HepG2 (cell line): ENCODE measurements around the gene KIF1C. TPM values are rescaled to one million over a fixed set of nuclear protein-coding genes. Genes with fewer than 3 reads are reported as not detected.
A peak's percentile ranks its signal among the peaks of the same experiment; 100 is the strongest.

Source experiments
- CEBPG ChIP-seq: IDR thresholded peaks from 2 replicates; pipeline ENCODE4 v1.6.1; 2016
- CHD2 ChIP-seq: IDR thresholded peaks from 2 replicates; pipeline ENCODE4 v1.6.1; 2011; ENCODE audit warnings: low read depth, low read length, improper control_type of control experiment
- ELF4 ChIP-seq: sonication (generic); formaldehyde crosslinking; IDR thresholded peaks from 2 replicates; pipeline ENCODE4 v1.5.0; 2020; ENCODE audit warnings: missing genetic modification reagents, mild to moderate bottlenecking, moderate library complexity, borderline replicate concordance
- MAFK ChIP-seq, 2 experiments: IDR thresholded peaks in 1 of 2; conservative IDR thresholded peaks in 1 of 2; 2 replicates each; pipeline ENCODE4 v1.6.1; 2011; ENCODE audit warnings: improper control_type of control experiment in 2 of 2, low read length in 2 of 2
- MEF2D ChIP-seq: sonication (generic); formaldehyde crosslinking; IDR thresholded peaks from 2 replicates; pipeline ENCODE4 v1.5.1; 2020; ENCODE audit warnings: mild to moderate bottlenecking, missing genetic modification reagents
- MIXL1 ChIP-seq: IDR thresholded peaks from 2 replicates; pipeline ENCODE4 v1.6.1; 2016
- PAX8 ChIP-seq: sonication (generic); formaldehyde crosslinking; IDR thresholded peaks from 2 replicates; pipeline ENCODE4 v1.8.0; 2022; ENCODE audit warnings: mild to moderate bottlenecking, missing genetic modification reagents, borderline replicate concordance
- REL ChIP-seq: sonication (generic); formaldehyde crosslinking; conservative IDR thresholded peaks from 2 replicates; pipeline ENCODE4 v1.8.0; 2022; ENCODE audit warnings: mild to moderate bottlenecking, missing genetic modification reagents, moderate library complexity
- TFAP4 ChIP-seq: sonication (generic); IDR thresholded peaks from 2 replicates; pipeline ENCODE4 v1.6.1; 2016; ENCODE audit warnings: low read depth, borderline replicate concordance
- ZKSCAN5 ChIP-seq: sonication (generic); formaldehyde crosslinking; IDR thresholded peaks from 2 replicates; pipeline ENCODE4 v1.5.1; 2020; ENCODE audit warnings: mild to moderate bottlenecking, missing genetic modification reagents
- ZNF232 ChIP-seq: sonication (generic); formaldehyde crosslinking; IDR thresholded peaks from 2 replicates; pipeline ENCODE4 v1.4.0; 2020; ENCODE audit warnings: missing genetic modification reagents, borderline replicate concordance
- ZNF460 ChIP-seq: sonication (generic); formaldehyde crosslinking; IDR thresholded peaks from 2 replicates; pipeline ENCODE4 v1.5.1; 2020; ENCODE audit warnings: missing genetic modification reagents, mild to moderate bottlenecking, borderline replicate concordance
- ZNF572 ChIP-seq: sonication (generic); formaldehyde crosslinking; IDR thresholded peaks from 2 replicates; pipeline ENCODE4 v1.5.1; 2020; ENCODE audit warnings: mild to moderate bottlenecking, missing genetic modification reagents
- ZNF614 ChIP-seq: IDR thresholded peaks from 2 replicates; pipeline ENCODE4 v1.6.1; 2018; ENCODE audit warnings: missing biosample characterization, missing genetic modification reagents, inconsistent platforms, borderline replicate concordance
- ZNF749 ChIP-seq: sonication (generic); formaldehyde crosslinking; IDR thresholded peaks from 2 replicates; pipeline ENCODE4 v1.8.0; 2022; ENCODE audit warnings: mild to moderate bottlenecking, missing genetic modification reagents, moderate library complexity, borderline replicate concordance
- ZNF75D ChIP-seq: sonication (generic); formaldehyde crosslinking; IDR thresholded peaks from 2 replicates; pipeline ENCODE4 v1.8.1; 2023; ENCODE audit warnings: missing genetic modification reagents, mild to moderate bottlenecking, borderline replicate concordance
- ZNF768 ChIP-seq: sonication (generic); formaldehyde crosslinking; IDR thresholded peaks from 2 replicates; pipeline ENCODE4 v1.4.0; 2020; ENCODE audit warnings: missing genetic modification reagents
- ZNF782 ChIP-seq: sonication (generic); formaldehyde crosslinking; IDR thresholded peaks from 2 replicates; pipeline ENCODE4 v1.4.0; 2020; ENCODE audit warnings: missing genetic modification reagents, mild to moderate bottlenecking, borderline replicate concordance
- ZSCAN29 ChIP-seq: sonication (generic); formaldehyde crosslinking; conservative IDR thresholded peaks from 2 replicates; pipeline ENCODE4 v1.4.0; 2020; ENCODE audit warnings: mild to moderate bottlenecking, missing genetic modification reagents
- polyA plus RNA-seq, 8 experiments: library from polyadenylated mRNA; depleted of rRNA in 3 of 8; stranded (reverse) in 7 of 8; unstranded in 1 of 8; fragments of >200 nt; fragmentation: Illumina TruSeq in 4 of 8; extraction: Trizol in 4 of 8; gene quantifications; 2 replicates each; pipeline versions ENCODE4 v1.2.1 to v1.2.3, GENCODE V29; 2011 to 2016; ENCODE audit warnings: low read depth in 4 of 8, missing spikeins in 1 of 8, mixed read lengths in 1 of 8; ENCODE audit not compliant: insufficient read depth in 1 of 8
- total RNA-seq, 5 experiments: library from RNA; depleted of rRNA; stranded (reverse); fragments of >200 nt; fragmentation: Illumina TruSeq; extraction: Trizol; gene quantifications; 2 replicates each; pipeline ENCODE4 v1.2.3, GENCODE V29; 2016; ENCODE audit warnings: low read depth in 1 of 5
- TF ChIP-seq, protein P1 (sequence below): sonication (generic); formaldehyde crosslinking; IDR thresholded peaks from 2 replicates; pipeline ENCODE4 v1.5.1; 2020; ENCODE audit warnings: mild to moderate bottlenecking, missing genetic modification reagents, moderate library complexity

The KIF1C gene
- total and polyA plus RNA-seq, 2 of the 13 experiments (the other 11 are each of a cell fraction or from before 2014, with no cell fraction given), result 70.0 to 104 TPM

DNA sequence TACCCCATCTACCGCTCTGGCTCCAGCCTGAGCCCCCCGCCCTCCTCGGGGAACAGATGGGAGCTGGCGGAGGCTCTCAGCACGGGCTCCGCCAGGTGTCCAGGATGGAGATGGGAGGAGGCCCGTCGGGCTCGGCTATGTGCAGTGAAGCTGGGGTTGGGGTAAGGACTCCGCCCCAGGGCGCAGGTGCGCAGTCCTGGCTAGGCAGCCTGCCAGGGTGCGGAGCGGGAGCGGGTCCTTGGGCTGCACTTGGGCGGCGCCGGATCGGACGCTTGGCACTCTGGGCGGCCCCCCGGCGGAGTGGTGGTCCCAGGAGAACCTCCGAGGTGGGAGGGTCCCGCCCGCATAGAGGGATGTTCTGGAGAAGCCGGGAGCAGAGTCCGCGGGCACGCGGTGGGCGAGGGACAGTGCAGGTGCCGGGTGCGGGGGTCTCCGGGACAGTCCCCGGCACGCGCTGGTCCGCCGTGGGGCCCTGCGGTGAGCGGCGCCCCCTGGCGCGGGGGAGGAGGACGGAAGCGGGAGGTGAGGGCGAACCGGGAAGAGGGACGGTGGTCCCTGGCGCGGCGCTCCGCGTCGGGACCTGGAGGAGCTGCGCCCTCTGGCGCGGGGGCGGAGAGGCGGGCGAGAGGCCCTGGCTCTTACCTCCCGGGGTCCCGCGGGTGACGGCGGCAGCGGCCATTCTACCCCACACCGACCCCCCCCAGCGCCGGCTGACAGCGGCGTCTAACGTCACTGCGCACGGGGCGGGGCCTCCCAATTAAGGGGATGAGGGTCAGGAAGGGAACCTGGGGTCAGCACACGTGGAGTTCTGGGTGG, 10.6 kb upstream of the KIF1C start, which contains the start of gene CAMTA2 (continued):
- TF ChIP-seq CHD2, result no peak
- TF ChIP-seq CEBPG, result no peak
- no peak for TF ChIP-seq ZSCAN29 (CRISPR knock-in tag)
- peak; percentile 64 for TF ChIP-seq ZNF460 (CRISPR knock-in tag)
- TF ChIP-seq PAX8, result no peak
- peak; percentile 71; the same call in 1 of the 2 replicates for TF ChIP-seq ZNF614
- peak; percentile 50; the same call in 1 of the 2 replicates for TF ChIP-seq ZNF232 (CRISPR knock-in tag)
- TF ChIP-seq ZNF572, result no peak
- peak; percentile 71 for TF ChIP-seq MIXL1 (CRISPR knock-in tag)
- TF ChIP-seq ZNF768 (CRISPR knock-in tag), result peak; percentile 56; the same call in 1 of the 2 replicates
- peak; percentile 78; the same call in 1 of the 2 replicates for TF ChIP-seq ZNF749
- no peak for TF ChIP-seq MAFK (conservative IDR thresholded peaks at IDR 0.05 in 1 of 2, IDR thresholded peaks at IDR 0.05 in 1 of 2; ENCODE audit: low read length in 2 of 2)
- TF ChIP-seq, protein P1, sequence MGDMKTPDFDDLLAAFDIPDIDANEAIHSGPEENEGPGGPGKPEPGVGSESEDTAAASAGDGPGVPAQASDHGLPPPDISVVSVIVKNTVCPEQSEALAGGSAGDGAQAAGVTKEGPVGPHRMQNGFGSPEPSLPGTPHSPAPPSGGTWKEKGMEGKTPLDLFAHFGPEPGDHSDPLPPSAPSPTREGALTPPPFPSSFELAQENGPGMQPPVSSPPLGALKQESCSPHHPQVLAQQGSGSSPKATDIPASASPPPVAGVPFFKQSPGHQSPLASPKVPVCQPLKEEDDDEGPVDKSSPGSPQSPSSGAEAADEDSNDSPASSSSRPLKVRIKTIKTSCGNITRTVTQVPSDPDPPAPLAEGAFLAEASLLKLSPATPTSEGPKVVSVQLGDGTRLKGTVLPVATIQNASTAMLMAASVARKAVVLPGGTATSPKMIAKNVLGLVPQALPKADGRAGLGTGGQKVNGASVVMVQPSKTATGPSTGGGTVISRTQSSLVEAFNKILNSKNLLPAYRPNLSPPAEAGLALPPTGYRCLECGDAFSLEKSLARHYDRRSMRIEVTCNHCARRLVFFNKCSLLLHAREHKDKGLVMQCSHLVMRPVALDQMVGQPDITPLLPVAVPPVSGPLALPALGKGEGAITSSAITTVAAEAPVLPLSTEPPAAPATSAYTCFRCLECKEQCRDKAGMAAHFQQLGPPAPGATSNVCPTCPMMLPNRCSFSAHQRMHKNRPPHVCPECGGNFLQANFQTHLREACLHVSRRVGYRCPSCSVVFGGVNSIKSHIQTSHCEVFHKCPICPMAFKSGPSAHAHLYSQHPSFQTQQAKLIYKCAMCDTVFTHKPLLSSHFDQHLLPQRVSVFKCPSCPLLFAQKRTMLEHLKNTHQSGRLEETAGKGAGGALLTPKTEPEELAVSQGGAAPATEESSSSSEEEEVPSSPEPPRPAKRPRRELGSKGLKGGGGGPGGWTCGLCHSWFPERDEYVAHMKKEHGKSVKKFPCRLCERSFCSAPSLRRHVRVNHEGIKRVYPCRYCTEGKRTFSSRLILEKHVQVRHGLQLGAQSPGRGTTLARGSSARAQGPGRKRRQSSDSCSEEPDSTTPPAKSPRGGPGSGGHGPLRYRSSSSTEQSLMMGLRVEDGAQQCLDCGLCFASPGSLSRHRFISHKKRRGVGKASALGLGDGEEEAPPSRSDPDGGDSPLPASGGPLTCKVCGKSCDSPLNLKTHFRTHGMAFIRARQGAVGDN, result peak; percentile 92
- peak; percentile 67; the same call in 1 of the 2 replicates for TF ChIP-seq REL
- TF ChIP-seq ZNF75D (CRISPR knock-in tag), result no peak
- peak; percentile 79; the same call in 1 of the 2 replicates for TF ChIP-seq ELF4 (CRISPR knock-in tag)
- TF ChIP-seq ZKSCAN5 (CRISPR knock-in tag), result no peak
- TF ChIP-seq TFAP4, result peak; percentile 35; the same call in 1 of the 2 replicates
- no peak for TF ChIP-seq MEF2D (CRISPR knock-in tag)
- peak; percentile 30; the same call in 1 of the 2 replicates for TF ChIP-seq ZNF782 (CRISPR knock-in tag)
